A549 (cell line): ENCODE results near the gene RAB30. TPM values are rescaled to one million over a fixed set of nuclear protein-coding genes. Genes with fewer than 3 reads are reported as not detected.

Source experiments
- ATAC-seq, 2 experiments: fragments of 200-7000 bp in 1 of 2; fragments of >200 bp in 1 of 2; cut with Nextera tagmentation in 1 of 2; cut with Tn5 transposase in 1 of 2; 3 replicates each; pipeline versions ENCODE4 v1.8.0 to v1.9.1; 2018 to 2020; ENCODE audit warnings: mild to moderate bottlenecking in 1 of 2, moderate library complexity in 1 of 2
- CTCF ChIA-PET: fragments of 300-600 bp; sonication (Branson Sonifier 250); formaldehyde crosslinking; extraction: SDS; loops from one replicate; lab custom pipeline; 2021; ENCODE audit warnings: antibody characterized with exemption, inconsistent platforms; lab: Yijun Ruan, JAX
- POLR2A ChIA-PET: fragments of 350-600 bp; formaldehyde crosslinking; extraction: SDS; loops from one replicate; lab custom pipeline; 2021; ENCODE audit warnings: antibody characterized with exemption, inconsistent platforms; lab: Yijun Ruan, JAX
- DNase-seq, 2 experiments: peaks; one replicate each; pipeline versions ENCODE4 v3.0.0 to v3.0.0-alpha.2; 2011 to 2016; ENCODE audit warnings: low read depth in 1 of 2, low spot score in 1 of 2
- FAIRE-seq: peaks from 2 replicates; lab custom pipeline; 2011; peaks lifted over from hg19 to GRCh38; lab: Jason Lieb, UNC
- H3K27ac ChIP-seq, 2 experiments: fragments of >200 bp; sonication (Bioruptor Twin); formaldehyde crosslinking; 3 replicates each; pipeline ENCODE4 v1.5.1; 2016 to 2017
- H3K4me1 ChIP-seq: fragments of >200 bp; sonication (Bioruptor Twin); formaldehyde crosslinking; 3 replicates; pipeline ENCODE4 v1.6.1; 2016
- H3K4me2 ChIP-seq: fragments of >200 bp; sonication (Bioruptor Twin); formaldehyde crosslinking; 3 replicates; pipeline ENCODE4 v1.6.1; 2016
- H3K4me3 ChIP-seq: fragments of >200 bp; sonication (Bioruptor Twin); formaldehyde crosslinking; 3 replicates; pipeline ENCODE4 v1.5.1; 2016
- H3K9me3 ChIP-seq: fragments of >200 bp; sonication (Bioruptor Twin); formaldehyde crosslinking; 3 replicates; pipeline ENCODE4 v1.6.1; 2016
- ATOH8 ChIP-seq: fragments of 250-450 bp; sonication (Bioruptor Pico); IDR thresholded peaks from 2 replicates; pipeline ENCODE4 v1.5.0; 2020; ENCODE audit warnings: low read depth, mild to moderate bottlenecking, moderate library complexity
- BHLHE40 ChIP-seq: IDR thresholded peaks from 2 replicates; pipeline ENCODE4 v1.6.1; 2012; ENCODE audit warnings: low read depth, low read length, inconsistent platforms
- CBX2 ChIP-seq: fragments of 200-600 bp; sonication (generic); IDR thresholded peaks from 2 replicates; pipeline ENCODE4 v1.6.1; 2016; ENCODE audit warnings: low read depth, mild to moderate bottlenecking, borderline replicate concordance
- CEBPB ChIP-seq, 2 experiments: fragments of >200 bp in 1 of 2; sonication (Bioruptor Twin) in 1 of 2; formaldehyde crosslinking in 1 of 2; IDR thresholded peaks; 2 replicates each; pipeline ENCODE4 v1.6.1; 2012 to 2016
- FOSL2 ChIP-seq, 2 experiments: fragments of 450-650 bp in 1 of 2; fragments of >200 bp in 1 of 2; sonication (Bioruptor Twin) in 1 of 2; formaldehyde crosslinking; IDR thresholded peaks; 2 replicates each; pipeline versions ENCODE4 v1.5.0 to v1.6.1; 2016 to 2020; ENCODE audit warnings: mild to moderate bottlenecking in 1 of 2, moderate library complexity in 1 of 2
- FOXS1 ChIP-seq: fragments of 250-450 bp; sonication (Bioruptor Pico); IDR thresholded peaks from 2 replicates; pipeline ENCODE4 v1.5.0; 2020; ENCODE audit warnings: mild to moderate bottlenecking, moderate library complexity
- HDAC2 ChIP-seq: fragments of 200-600 bp; sonication (generic); IDR thresholded peaks from 2 replicates; pipeline ENCODE4 v1.6.1; 2016
- HEYL ChIP-seq: fragments of 250-450 bp; sonication (Bioruptor Pico); IDR thresholded peaks from 2 replicates; pipeline ENCODE4 v1.8.0; 2021; ENCODE audit warnings: mild to moderate bottlenecking, moderate library complexity
- JUNB ChIP-seq: fragments of >200 bp; sonication (Bioruptor Twin); formaldehyde crosslinking; IDR thresholded peaks from 2 replicates; pipeline ENCODE4 v1.6.1; 2016
- MAZ ChIP-seq: fragments of 150-350 bp; IDR thresholded peaks from 2 replicates; pipeline ENCODE4 v1.6.1; 2014; ENCODE audit warnings: antibody characterized with exemption, low read depth, low read length, borderline replicate concordance
- NR3C1 ChIP-seq: fragments of >200 bp; sonication (Bioruptor Twin); formaldehyde crosslinking; IDR thresholded peaks from 3 replicates; pipeline ENCODE4 v1.6.1; 2017
- PBX3 ChIP-seq: IDR thresholded peaks from 2 replicates; pipeline ENCODE4 v1.6.1; 2012
- PHF8 ChIP-seq: fragments of 200-600 bp; sonication (generic); IDR thresholded peaks from 2 replicates; pipeline ENCODE4 v1.6.1; 2016; ENCODE audit warnings: low read depth, mild to moderate bottlenecking, antibody characterized with exemption, moderate library complexity, borderline replicate concordance
- POLR2A ChIP-seq: IDR thresholded peaks from 2 replicates; pipeline ENCODE4 v1.6.1; 2012; ENCODE audit warnings: mild to moderate bottlenecking, low read length
- SMC3 ChIP-seq: fragments of >200 bp; sonication (Bioruptor Twin); formaldehyde crosslinking; IDR thresholded peaks from 3 replicates; pipeline ENCODE4 v1.6.1; 2018; ENCODE audit warnings: inconsistent platforms
- ZSCAN20 ChIP-seq: fragments of 250-450 bp; sonication (Bioruptor Pico); IDR thresholded peaks from 2 replicates; pipeline ENCODE4 v1.8.0; 2022; ENCODE audit warnings: mild to moderate bottlenecking, moderate library complexity
- WGBS: methylation state at CpG from one replicate; pipeline ENCODE4 v1.1.6; 2017; ENCODE audit errors: missing lambda C conversion rate; 5-methylcytosine and 5-hydroxymethylcytosine counted together
- polyA plus RNA-seq, 4 experiments: library from polyadenylated mRNA; depleted of rRNA in 3 of 4; stranded (reverse); fragments of >200 nt; fragmentation: RNase III in 1 of 4; extraction: RNeasy Plus Mini Kit Qiagen cat#74134 plus additional on column Dnase treatment in 1 of 4; gene quantifications; 2 replicates in 3 of 4; 3 replicates in 1 of 4; pipeline ENCODE4 v1.2.3, GENCODE V29; 2011 to 2017
- TF ChIP-seq, protein P1 (sequence below): IDR thresholded peaks from 2 replicates; pipeline ENCODE4 v1.6.1; 2012; ENCODE audit warnings: low read depth, borderline replicate concordance

RAB30 gene
- polyA plus RNA-seq, 2 of the 4 experiments (the other 2 are of a cell fraction) = 4.2 to 6.2 TPM

- H3K9me3 ChIP-seq = 0 out of 3 replicates have a peak, but pooled peaks cover 3% of the 10 kb centered on the region
- 97% methylated on average over 2 of the region's 2 CpGs for WGBS
- no peak for ATAC-seq
- H3K4me2 ChIP-seq = no peak overlapping the region
- peaks cover 18% of the 10 kb centered on the region for H3K4me1 ChIP-seq
- FAIRE-seq = no peak
- ChIA-PET POLR2A (no interaction called here), CTCF (no interaction called here)
- TF ChIP-seq ATOH8 (CRISPR knock-in tag) (no peak), NR3C1 (no peak), PBX3 (no peak), CEBPB (IDR thresholded peaks at IDR 0.05) (no peak), ZSCAN20 (CRISPR knock-in tag) (no peak)
- TF ChIP-seq, protein P1, sequence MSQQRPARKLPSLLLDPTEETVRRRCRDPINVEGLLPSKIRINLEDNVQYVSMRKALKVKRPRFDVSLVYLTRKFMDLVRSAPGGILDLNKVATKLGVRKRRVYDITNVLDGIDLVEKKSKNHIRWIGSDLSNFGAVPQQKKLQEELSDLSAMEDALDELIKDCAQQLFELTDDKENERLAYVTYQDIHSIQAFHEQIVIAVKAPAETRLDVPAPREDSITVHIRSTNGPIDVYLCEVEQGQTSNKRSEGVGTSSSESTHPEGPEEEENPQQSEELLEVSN = no peak
- H3K4me3 ChIP-seq = no peak overlapping the region
- H3K27ac ChIP-seq = no peak overlapping the region
- no peak for DNase-seq
Measured at GRCh38 chr11:83054001-83054400, 17.7 kb downstream of the RAB30 start.

GRCh38 chr11:83051760-83052671 is 19.7 kb downstream of the RAB30 start:
- H3K4me2 ChIP-seq = peak overlapping the region; percentile 55
- H3K9me3 ChIP-seq = 0 out of 3 replicates have a peak, but pooled peaks cover 3% of the 10 kb centered on the region
- CTCF ChIA-PET = interaction anchor here (0.6 to 1.4 kb wide), 5 partner anchors 19 to 63 kb away, joined by 3 to 4 read pairs (median 3); partner anchors contain the start of gene RAB30
- no peak for FAIRE-seq
- DNase-seq = peak in 1 of 2 experiments; percentile 38
- ATAC-seq = peak; percentile 41 to 74; a peak in 5 of 6 replicates
- H3K4me1 ChIP-seq = peaks cover 36% of the 10 kb centered on the region
- POLR2A ChIA-PET = interaction anchor here (0.5 to 1.9 kb wide), 3 partner anchors 20 to 104 kb away, joined by 3 to 5 read pairs (median 4); partner anchors contain the start of genes PCF11 and RAB30
- no peak overlapping the region for H3K4me3 ChIP-seq
- peak overlapping the region; percentile 10 to 57; a peak in 4 of 6 replicates for H3K27ac ChIP-seq
- TF ChIP-seq SMC3 (no peak), CEBPB (IDR thresholded peaks at IDR 0.05) (peak; percentile 54 to 81), FOSL2 (IDR thresholded peaks at IDR 0.05) (no peak), FOSL2 (CRISPR knock-in tag; IDR thresholded peaks at IDR 0.05) (peak; percentile 38; the same call in 1 of the 2 replicates), JUNB (peak; percentile 48), FOXS1 (no peak)
- 67% methylated on average over 6 of the region's 6 CpGs for WGBS

- 76% methylated on average over 4 of the region's 4 CpGs for WGBS
- ATAC-seq = no peak
- DNase-seq = no peak
- Histone ChIP-seq H3K9me3 (0 out of 3 replicates have a peak, but pooled peaks cover 3% of the 10 kb centered on the region), H3K4me1 (peaks cover 73% of the 10 kb centered on the region), H3K4me3 (no peak overlapping the region), H3K27ac (peak overlapping the region in 1 of 2 experiments; percentile 46; a peak in 3 of 6 replicates), H3K4me2 (peak overlapping the region; percentile 25; the same call in 1 of the 3 replicates)
- TF ChIP-seq PHF8 (no peak), POLR2A (no peak), CBX2 (no peak), HDAC2 (no peak), MAZ (no peak), HEYL (CRISPR knock-in tag) (no peak), BHLHE40 (no peak), NR3C1 (no peak)
- no peak for FAIRE-seq
- ChIA-PET POLR2A (no interaction called here), CTCF (interaction anchor here (0.5 to 1.4 kb wide), 2 partner anchors 42 to 356 kb away, joined by 3 read pairs; no protein-coding TSS in a partner anchor)
Measured at GRCh38 chr11:83047515-83048225, 24.0 kb downstream of the RAB30 start.
